Activated CD8-positive, alpha-beta T cell treated with anti-CD3 and anti-CD28 coated beads, Interleukin-2, amount 10 ng/mL, durations not matched to agents 7 days and 5 days (primary cell): ENCODE measurements around the gene DMRTB1. TPM values are rescaled to one million over a fixed set of nuclear protein-coding genes. Genes with fewer than 3 reads are reported as not detected.
A peak's percentile ranks its signal among the peaks of the same experiment; 100 is the strongest.

ENCODE experiments used
- ATAC-seq: fragments of 150-1000 bp; cut with Tn5 transposase; one replicate; pipeline ENCODE4 v1.10.0; 2021; ENCODE audit warnings: moderate library complexity
- CTCF ChIA-PET: fragments of 350-600 bp; sonication (Branson Sonifier 250); formaldehyde crosslinking; loops from one replicate; lab custom pipeline; 2021; ENCODE audit warnings: antibody characterized with exemption; lab: Charles Lee
- POLR2A ChIA-PET: fragments of 350-600 bp; sonication (Branson Sonifier 250); formaldehyde crosslinking; loops from one replicate; lab custom pipeline; 2021; ENCODE audit warnings: antibody characterized with exemption; lab: Charles Lee
- DNase-seq: peaks from one replicate; pipeline ENCODE4 v3.0.0-alpha.2; 2020
- H3K27ac Mint-ChIP-seq: one replicate; pipeline ENCODE4 v1.8.0; 2021; ENCODE audit warnings: mild to moderate bottlenecking, mixed read lengths
- H3K27me3 Mint-ChIP-seq: one replicate; pipeline ENCODE4 v1.8.0; 2021; ENCODE audit warnings: low read depth, mixed read lengths
- H3K36me3 Mint-ChIP-seq: one replicate; pipeline ENCODE4 v1.8.0; 2021; ENCODE audit warnings: low read depth, mixed read lengths
- H3K4me1 Mint-ChIP-seq: one replicate; pipeline ENCODE4 v1.8.0; 2021; ENCODE audit warnings: low read depth, mixed read lengths
- H3K4me3 Mint-ChIP-seq: one replicate; pipeline ENCODE4 v1.8.0; 2021; ENCODE audit warnings: mild to moderate bottlenecking, mixed read lengths
- H3K9me3 Mint-ChIP-seq: one replicate; pipeline ENCODE4 v1.8.0; 2022; ENCODE audit warnings: mixed read lengths; ENCODE audit not compliant: insufficient read depth
- total RNA-seq, 2 experiments: library from RNA; stranded (reverse); gene quantifications; one replicate each; pipeline ENCODE4 v1.2.3, GENCODE V29; 2021

Gene DMRTB1
- total RNA-seq, 2 experiments from 2014 or later: not detected

DNA sequence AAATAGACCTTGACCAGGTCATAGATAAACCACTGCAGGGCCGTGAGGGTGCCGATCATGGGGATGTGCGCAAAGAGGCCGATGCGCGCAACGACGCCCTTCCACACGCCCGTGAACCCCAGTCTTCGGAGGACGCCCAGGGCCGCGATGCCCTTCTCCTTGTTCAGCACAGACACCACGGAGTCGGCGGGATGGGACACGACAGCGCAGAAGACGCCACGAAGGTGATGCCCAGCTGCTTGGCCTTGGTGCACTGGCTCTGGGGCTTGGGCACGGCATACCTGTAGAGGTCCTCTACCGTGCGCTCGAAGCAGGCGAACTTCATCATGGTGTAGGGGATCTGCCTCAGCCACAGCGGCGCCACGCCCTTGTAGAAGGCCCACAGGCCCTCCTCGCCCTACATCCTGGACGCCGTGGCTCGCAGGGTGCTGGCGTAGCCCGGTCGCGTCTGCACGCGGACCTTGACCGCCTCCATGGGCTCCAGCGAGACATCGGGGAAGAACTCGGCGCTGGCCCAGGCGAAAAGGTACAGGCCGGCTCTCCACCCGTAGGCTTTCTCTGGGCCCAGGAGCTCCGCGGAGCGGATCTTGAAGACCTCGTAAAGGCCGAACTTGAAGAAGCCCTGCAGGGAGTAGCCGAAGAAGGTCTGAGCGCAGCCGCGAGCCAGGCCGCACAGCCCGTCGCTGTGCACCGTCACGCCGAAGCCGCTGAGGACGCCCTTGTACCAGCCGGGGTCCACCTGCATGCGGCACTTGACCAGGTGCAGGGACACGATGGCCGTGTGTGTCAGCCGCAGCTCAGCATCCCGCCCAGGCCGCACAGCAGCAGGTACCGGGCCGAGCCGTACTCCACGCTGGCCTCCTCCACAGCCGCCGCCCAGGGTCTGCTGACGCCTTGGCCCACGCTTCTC, 20.5 kb upstream of the DMRTB1 start:
- peaks cover 13% of the 10 kb centered on the region for H3K27me3 Mint-ChIP-seq
- CTCF ChIA-PET: no interaction called here
- H3K27ac Mint-ChIP-seq: no peak overlapping the region
- no peak overlapping the region for H3K4me3 Mint-ChIP-seq
- no peak for ATAC-seq
- no peaks in the 10 kb centered on the region for H3K36me3 Mint-ChIP-seq
- H3K9me3 Mint-ChIP-seq: no peaks in the 10 kb centered on the region
- H3K4me1 Mint-ChIP-seq: no peaks in the 10 kb centered on the region
- POLR2A ChIA-PET: no interaction called here
- DNase-seq: no peak

DNA sequence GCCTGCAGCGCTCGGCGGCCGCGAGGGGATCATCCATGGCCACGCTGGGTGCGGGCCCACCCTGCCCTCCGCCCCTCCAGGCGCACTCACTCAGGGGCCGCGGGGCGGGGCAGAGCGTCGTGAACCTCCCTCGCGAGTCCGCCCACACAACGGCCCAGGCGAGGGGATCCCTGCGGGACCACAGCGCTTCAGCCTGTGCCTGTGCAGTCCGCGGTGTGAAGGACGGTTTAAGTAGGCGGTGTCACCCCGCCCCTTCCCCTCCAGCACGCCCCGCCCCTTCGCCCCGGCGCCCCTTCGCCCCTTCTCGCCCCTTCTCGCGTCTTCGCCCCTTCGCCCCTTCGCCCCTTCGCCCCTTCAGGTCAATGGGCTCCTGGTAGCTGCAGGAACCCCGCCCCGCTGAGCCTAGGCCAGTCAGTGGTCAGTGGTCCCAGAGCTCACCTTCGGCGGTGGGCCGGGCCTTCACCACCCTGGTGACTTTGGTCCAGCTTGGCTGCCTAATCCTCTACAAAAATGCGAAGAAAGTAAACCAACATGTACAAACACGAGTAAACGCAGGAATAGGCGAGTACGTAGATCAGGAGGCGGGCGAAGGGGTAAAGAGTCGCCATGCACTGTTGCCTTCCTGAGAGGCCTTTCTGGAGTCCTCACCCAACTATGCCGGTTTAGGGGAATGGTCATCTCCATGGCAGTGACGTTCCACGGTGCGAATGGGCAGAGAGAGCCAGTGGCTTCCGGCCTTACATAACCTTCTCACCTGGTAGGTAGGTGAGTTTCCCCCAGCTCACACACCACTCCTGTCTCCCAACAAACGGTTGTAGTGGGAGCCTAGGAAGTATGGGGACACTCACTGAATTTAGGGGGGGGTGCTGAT, 19.6 kb upstream of the DMRTB1 start:
- peaks cover 9% of the 10 kb centered on the region for H3K27me3 Mint-ChIP-seq
- H3K36me3 Mint-ChIP-seq: no peaks in the 10 kb centered on the region
- no peaks in the 10 kb centered on the region for H3K4me1 Mint-ChIP-seq
- no peak overlapping the region for H3K4me3 Mint-ChIP-seq
- DNase-seq (no peak), ATAC-seq (no peak)
- ChIA-PET POLR2A (no interaction called here), CTCF (interaction anchor here (1.6 kb wide), 2 partner anchors 10 to 34 kb away, joined by 4 read pairs; no protein-coding TSS in a partner anchor)
- H3K27ac Mint-ChIP-seq: no peak overlapping the region
- no peaks in the 10 kb centered on the region for H3K9me3 Mint-ChIP-seq

DNA sequence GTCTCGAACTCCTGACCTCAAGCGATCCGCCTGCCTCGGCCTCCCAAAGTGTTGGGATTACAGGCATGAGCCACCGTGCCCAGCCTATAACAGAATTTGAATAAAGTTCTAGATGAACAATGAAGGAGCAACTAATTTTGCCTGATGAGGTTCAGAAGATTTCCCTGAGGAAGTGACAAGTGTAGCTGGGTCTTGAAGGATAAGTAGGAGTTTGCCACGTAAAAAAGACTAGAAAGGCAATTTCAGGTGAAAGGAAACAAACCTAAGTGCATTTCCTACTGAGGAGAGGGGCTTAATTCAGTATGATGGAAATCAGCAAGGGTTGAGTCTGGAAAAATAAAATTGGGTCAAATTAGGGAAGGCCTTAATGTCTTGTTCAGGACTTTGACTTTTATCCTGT, 18.6 kb upstream of the DMRTB1 start:
- Mint-ChIP-seq H3K27ac (no peak overlapping the region), H3K27me3 (peaks cover 9% of the 10 kb centered on the region), H3K9me3 (no peaks in the 10 kb centered on the region), H3K4me3 (no peak overlapping the region), H3K36me3 (no peaks in the 10 kb centered on the region), H3K4me1 (no peaks in the 10 kb centered on the region)
- CTCF ChIA-PET: interaction anchor here (1.1 to 1.8 kb wide), 4 partner anchors 9 to 162 kb away, joined by 3 to 6 read pairs (median 4); no protein-coding TSS in a partner anchor
- POLR2A ChIA-PET: interaction anchor here (0.6 kb wide), 1 partner anchor 1138 kb away, joined by 3 read pairs; no protein-coding TSS in a partner anchor
- no peak for DNase-seq
- ATAC-seq: no peak

DNA sequence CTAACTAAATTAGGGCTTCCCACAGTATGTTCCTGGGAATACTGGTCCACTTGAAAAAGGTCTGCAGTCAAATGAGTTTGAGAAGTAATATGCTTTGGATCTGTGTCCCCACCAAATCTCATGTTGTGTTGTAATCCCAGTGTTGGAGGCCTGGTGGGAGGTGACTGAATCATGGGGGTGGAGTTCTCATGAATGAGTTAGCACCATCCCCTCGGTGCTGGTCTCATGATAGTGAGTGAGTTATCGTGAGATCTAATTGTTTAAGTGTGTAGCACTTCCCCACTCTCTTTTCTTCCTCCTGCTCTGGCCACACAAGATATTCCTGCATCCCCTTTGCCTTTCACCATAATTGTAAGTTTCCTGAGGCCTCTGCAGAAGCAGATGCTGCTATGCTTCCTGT, 16.9 kb upstream of the DMRTB1 start:
- Mint-ChIP-seq H3K9me3 (no peaks in the 10 kb centered on the region), H3K4me3 (no peak overlapping the region), H3K27ac (no peak overlapping the region), H3K4me1 (no peaks in the 10 kb centered on the region), H3K27me3 (peaks cover 2% of the 10 kb centered on the region), H3K36me3 (no peaks in the 10 kb centered on the region)
- CTCF ChIA-PET: interaction anchor here (0.7 to 1.8 kb wide), 2 partner anchors 27 to 49 kb away, joined by 3 to 6 read pairs; no protein-coding TSS in a partner anchor
- POLR2A ChIA-PET: no interaction called here
- ATAC-seq (no peak), DNase-seq (no peak)

DNA sequence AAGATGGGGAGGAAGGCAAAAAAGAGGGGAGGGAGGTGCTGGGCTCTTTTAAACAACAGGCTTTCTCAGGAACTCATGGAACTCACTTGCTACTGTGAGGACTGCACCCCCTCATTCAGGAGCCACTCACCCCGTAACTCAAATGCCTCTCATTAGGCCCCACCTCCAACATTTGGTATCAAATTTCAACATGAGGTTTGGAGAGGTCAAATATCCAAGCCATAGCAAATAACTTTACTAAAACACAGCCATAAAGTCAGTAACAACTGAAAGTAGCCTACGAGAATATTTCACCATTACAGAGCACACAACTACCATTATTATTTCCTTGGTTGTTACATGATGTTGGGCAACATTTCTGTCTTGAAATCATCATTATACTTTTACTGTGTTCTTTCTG, 13.1 kb upstream of the DMRTB1 start:
- ChIA-PET CTCF (no interaction called here), POLR2A (no interaction called here)
- H3K4me3 Mint-ChIP-seq: no peak overlapping the region
- H3K27ac Mint-ChIP-seq: no peak overlapping the region
- H3K9me3 Mint-ChIP-seq: no peaks in the 10 kb centered on the region
- H3K27me3 Mint-ChIP-seq: peaks cover 3% of the 10 kb centered on the region
- H3K4me1 Mint-ChIP-seq: no peaks in the 10 kb centered on the region
- DNase-seq: no peak
- no peak for ATAC-seq
- no peaks in the 10 kb centered on the region for H3K36me3 Mint-ChIP-seq

DNA sequence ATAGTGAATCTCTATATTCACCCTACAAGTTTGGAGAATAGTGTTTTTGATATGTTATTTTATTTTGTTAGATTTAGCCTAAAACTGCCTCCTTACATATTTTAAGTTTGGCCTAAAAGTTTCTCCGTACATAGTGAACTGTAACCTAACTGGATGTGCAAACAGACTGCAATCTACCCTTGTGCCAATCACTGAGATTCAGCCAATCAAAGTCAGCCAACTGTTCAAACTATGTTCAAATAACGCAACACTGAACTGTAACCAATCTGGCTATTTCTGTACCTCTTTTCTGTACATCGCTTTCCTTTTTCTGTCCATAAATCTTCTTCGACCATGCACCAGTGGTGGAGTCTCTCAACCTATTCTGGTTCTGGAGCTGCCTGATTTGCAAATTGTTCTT, 11.8 kb upstream of the DMRTB1 start:
- Mint-ChIP-seq H3K4me3 (no peak overlapping the region), H3K27ac (no peak overlapping the region), H3K27me3 (peaks cover 7% of the 10 kb centered on the region), H3K4me1 (no peaks in the 10 kb centered on the region), H3K36me3 (no peaks in the 10 kb centered on the region), H3K9me3 (no peaks in the 10 kb centered on the region)
- ATAC-seq: no peak
- no peak for DNase-seq
- ChIA-PET CTCF (interaction anchor here (1.0 kb wide), 1 partner anchor 169 kb away, joined by 3 read pairs; no protein-coding TSS in a partner anchor), POLR2A (no interaction called here)

DNA sequence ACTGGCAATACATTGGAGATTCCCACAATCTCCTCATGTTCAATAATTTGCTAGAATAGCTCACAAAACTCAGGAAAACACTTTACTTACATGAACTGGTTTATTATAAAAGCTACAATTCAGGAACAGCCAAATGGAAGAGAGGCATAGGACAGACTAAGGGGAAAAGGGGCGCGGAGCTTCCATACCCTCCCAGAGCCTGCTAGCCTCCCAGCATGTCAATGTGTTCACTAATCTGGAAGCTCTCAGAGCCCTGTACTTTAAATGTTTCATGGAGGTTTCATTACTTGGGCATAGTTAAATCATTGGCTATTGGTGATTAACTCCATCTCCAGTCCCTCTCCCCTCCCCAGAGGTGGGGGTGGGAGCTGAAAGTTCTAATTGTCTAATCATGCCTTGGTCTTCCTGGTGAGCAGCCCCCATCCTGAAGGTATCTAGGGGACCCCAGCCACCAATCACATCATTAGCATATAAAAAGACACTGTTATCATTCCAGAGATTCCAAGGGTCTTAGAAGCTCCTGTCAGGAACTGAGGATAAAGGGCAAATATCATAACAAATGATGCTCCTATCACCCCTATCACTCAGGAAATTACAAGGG, 10.9 kb upstream of the DMRTB1 start:
- H3K36me3 Mint-ChIP-seq: no peaks in the 10 kb centered on the region
- no peak for DNase-seq
- CTCF ChIA-PET: interaction anchor here (0.9 to 2.0 kb wide), 5 partner anchors 13 to 170 kb away, joined by 3 to 5 read pairs (median 4); no protein-coding TSS in a partner anchor
- no peak overlapping the region for H3K4me3 Mint-ChIP-seq
- no peak for ATAC-seq
- no peaks in the 10 kb centered on the region for H3K4me1 Mint-ChIP-seq
- POLR2A ChIA-PET: no interaction called here
- peaks cover 11% of the 10 kb centered on the region for H3K27me3 Mint-ChIP-seq
- H3K27ac Mint-ChIP-seq: no peak overlapping the region
- H3K9me3 Mint-ChIP-seq: no peaks in the 10 kb centered on the region

DNA sequence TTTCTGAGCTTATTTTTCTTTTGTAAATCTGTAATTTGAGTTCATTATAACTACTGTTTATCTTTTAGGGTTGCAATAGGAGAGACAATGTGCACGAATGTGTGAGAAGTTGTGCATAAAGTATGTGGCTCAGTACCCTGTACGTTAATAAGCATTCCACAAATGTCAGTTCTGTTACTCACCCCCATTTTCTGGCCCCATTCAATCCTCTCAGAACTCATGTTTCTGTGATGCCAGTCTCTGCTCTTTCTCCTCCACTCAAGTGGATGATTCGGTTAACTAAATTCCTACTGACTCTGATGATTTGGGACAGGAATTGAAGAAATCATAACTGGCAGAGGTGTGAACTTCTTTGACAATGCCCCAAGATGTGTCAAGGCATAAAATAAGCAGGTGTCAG, 10.2 kb upstream of the DMRTB1 start:
- ChIA-PET CTCF (interaction anchor here (0.9 to 2.0 kb wide), 4 partner anchors 14 to 24 kb away, joined by 3 to 5 read pairs (median 4); no protein-coding TSS in a partner anchor), POLR2A (no interaction called here)
- H3K4me3 Mint-ChIP-seq: no peak overlapping the region
- no peak overlapping the region for H3K27ac Mint-ChIP-seq
- ATAC-seq: no peak
- H3K36me3 Mint-ChIP-seq: no peaks in the 10 kb centered on the region
- no peaks in the 10 kb centered on the region for H3K4me1 Mint-ChIP-seq
- no peak for DNase-seq
- H3K9me3 Mint-ChIP-seq: no peaks in the 10 kb centered on the region
- H3K27me3 Mint-ChIP-seq: peaks cover 17% of the 10 kb centered on the region

DNA sequence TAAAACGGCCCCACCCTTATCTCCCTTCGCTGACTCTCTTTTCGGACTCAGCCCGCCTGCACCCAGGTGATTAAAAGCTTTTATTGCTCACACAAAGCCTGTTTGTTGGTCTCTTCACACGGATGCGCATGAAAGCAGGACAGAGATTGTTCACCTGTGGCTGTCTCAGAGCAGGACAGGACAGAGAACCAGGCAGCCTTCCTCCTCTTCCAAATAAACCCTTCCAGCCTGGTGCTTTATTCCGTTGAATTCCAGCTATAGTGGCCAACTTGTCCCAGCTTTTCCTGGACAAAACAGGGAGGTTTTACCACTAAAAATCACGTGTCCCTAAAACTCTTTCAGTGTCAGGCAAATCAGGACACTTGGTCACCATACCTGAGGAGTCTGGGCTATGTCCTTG, 9.5 kb upstream of the DMRTB1 start:
- no peak for DNase-seq
- ChIA-PET CTCF (interaction anchor here (0.6 to 2.0 kb wide), 11 partner anchors 9 to 125 kb away, joined by 3 to 9 read pairs (median 4); partner anchors contain the start of gene DMRTB1), POLR2A (no interaction called here)
- no peaks in the 10 kb centered on the region for H3K4me1 Mint-ChIP-seq
- ATAC-seq: no peak
- peaks cover 17% of the 10 kb centered on the region for H3K27me3 Mint-ChIP-seq
- H3K4me3 Mint-ChIP-seq: no peak overlapping the region
- H3K27ac Mint-ChIP-seq: no peak overlapping the region
- no peaks in the 10 kb centered on the region for H3K9me3 Mint-ChIP-seq
- H3K36me3 Mint-ChIP-seq: no peaks in the 10 kb centered on the region

DNA sequence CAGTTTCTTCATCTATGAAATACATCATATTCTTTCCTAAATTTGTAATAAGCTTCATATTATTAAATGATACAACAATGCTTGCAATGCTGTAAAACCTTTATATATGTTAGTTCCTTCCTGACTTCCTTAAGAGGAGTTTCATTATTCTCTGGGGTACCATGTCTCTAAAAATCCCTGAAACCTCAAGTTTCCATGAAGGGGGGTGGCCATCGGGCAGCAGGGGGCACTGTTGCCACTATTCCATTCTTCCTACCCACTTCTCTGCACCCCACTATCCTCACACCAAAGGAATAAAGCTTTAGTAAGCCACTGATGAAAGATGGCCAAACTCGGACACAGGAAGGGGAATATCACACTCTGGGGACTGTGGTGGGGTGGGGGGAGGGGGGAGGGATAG, 9.0 kb upstream of the DMRTB1 start:
- Mint-ChIP-seq H3K4me3 (no peak overlapping the region), H3K4me1 (no peaks in the 10 kb centered on the region), H3K9me3 (no peaks in the 10 kb centered on the region), H3K27me3 (peaks cover 20% of the 10 kb centered on the region), H3K36me3 (no peaks in the 10 kb centered on the region), H3K27ac (no peak overlapping the region)
- ATAC-seq (no peak), DNase-seq (peak; percentile 36)
- ChIA-PET POLR2A (no interaction called here), CTCF (interaction anchor here (0.7 to 2.0 kb wide), 10 partner anchors 8 to 125 kb away, joined by 3 to 9 read pairs (median 4); partner anchors contain the start of gene DMRTB1)

DNA sequence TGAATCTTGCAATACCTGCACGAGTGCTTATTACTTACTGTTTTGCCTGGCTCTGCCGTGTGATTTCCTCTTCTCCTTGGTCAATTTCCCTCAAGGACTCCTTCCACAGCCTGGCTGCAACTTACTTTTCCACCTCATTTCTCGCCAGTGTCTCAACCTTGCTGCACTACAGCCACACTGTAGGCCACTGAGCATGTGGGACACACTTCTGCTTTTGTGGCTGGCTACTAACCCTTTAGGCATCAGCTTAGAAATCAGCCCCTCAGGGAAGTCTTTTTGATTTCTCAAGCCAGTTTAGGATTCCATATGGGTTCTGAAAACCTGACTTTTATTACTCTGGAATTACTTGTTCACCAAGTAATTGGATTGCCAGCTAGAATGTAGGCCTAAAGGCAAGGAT, 5.2 kb upstream of the DMRTB1 start:
- Mint-ChIP-seq H3K4me3 (no peak overlapping the region), H3K4me1 (no peaks in the 10 kb centered on the region), H3K27ac (no peak overlapping the region), H3K27me3 (peaks cover 17% of the 10 kb centered on the region), H3K9me3 (no peaks in the 10 kb centered on the region), H3K36me3 (no peaks in the 10 kb centered on the region)
- ChIA-PET CTCF (no interaction called here), POLR2A (no interaction called here)
- ATAC-seq (no peak), DNase-seq (no peak)
